ENCODE results near the gene NRP1. TPM values are rescaled to one million over a fixed set of nuclear protein-coding genes. Genes with fewer than 3 reads are reported as not detected.

Gene NRP1
- polyA plus RNA-seq, 2 of the 4 experiments (the other 2 are of a cell fraction), result 121 to 259 TPM

- FAIRE-seq (no peak), ATAC-seq (peak; percentile 72 to 76), DNase-seq (ENCODE audit: low read depth in 1 of 2, low spot score in 1 of 2) (peak; percentile 46 to 81)
- Histone ChIP-seq H3K4me2 (peak overlapping the region; percentile 44), H3K4me1 (peaks cover 72% of the 10 kb centered on the region), H3K27ac (peak overlapping the region; percentile 84 to 95), H3K4me3 (no peak overlapping the region), H3K9me3 (no peaks in the 10 kb centered on the region)
- CTCF ChIA-PET, result interaction anchor here (0.6 to 10.8 kb wide), 10 partner anchors 10 to 750 kb away, joined by 3 to 82 read pairs (median 4); no protein-coding TSS in a partner anchor
- TF ChIP-seq EP300 (IDR thresholded peaks at IDR 0.05) (peak in 1 of 2 experiments; percentile 82; a peak in 3 of 5 replicates), GATA3 (IDR thresholded peaks at IDR 0.05; ENCODE audit: borderline replicate concordance) (peak; percentile 81; the same call in 1 of the 2 replicates), MAFK (IDR thresholded peaks at IDR 0.05; ENCODE audit: partially characterized antibody) (peak; percentile 88), RARB (CRISPR knock-in tag; IDR thresholded peaks at IDR 0.05) (peak; percentile 73), MAX (IDR thresholded peaks at IDR 0.05) (peak; percentile 58; the same call in 1 of the 2 replicates), CEBPB (IDR thresholded peaks at IDR 0.05) (peak in 1 of 2 experiments; percentile 71; a peak in 1 of 4 replicates), JUN (IDR thresholded peaks at IDR 0.05) (peak; percentile 43 to 74; a peak in 2 of 5 replicates), JUNB (IDR thresholded peaks at IDR 0.05) (peak; percentile 67), RAD21 (conservative IDR thresholded peaks at IDR 0.05 in 1 of 2, IDR thresholded peaks at IDR 0.05 in 1 of 2) (no peak; a peak in 1 of 5 replicates), FOSL2 (IDR thresholded peaks at IDR 0.05) (no peak; the same call in 1 of the 2 replicates), FOSL2 (CRISPR knock-in tag; IDR thresholded peaks at IDR 0.05) (peak; percentile 50), BCL3 (IDR thresholded peaks at IDR 0.05) (no peak)
- POLR2A ChIA-PET, result interaction anchor here (1.0 to 1.3 kb wide), 3 partner anchors 63 to 149 kb away, joined by 3 to 4 read pairs (median 3); no protein-coding TSS in a partner anchor
- 39% methylated on average over 10 of the region's 10 CpGs for WGBS (ENCODE audit: missing lambda C conversion rate)
Measured at GRCh38 chr10:33129141-33129995, 205.1 kb downstream of the NRP1 start.

- no peak overlapping the region for H3K4me3 ChIP-seq
- H3K27ac ChIP-seq, result peak overlapping the region; percentile 51 to 95; a peak in 5 of 6 replicates
- 67% methylated on average over 9 of the region's 9 CpGs for WGBS (ENCODE audit: missing lambda C conversion rate)
- ChIA-PET POLR2A (no interaction called here), CTCF (interaction anchor here (1.1 to 2.9 kb wide), 2 partner anchors 12 to 61 kb away, joined by 3 to 17 read pairs; no protein-coding TSS in a partner anchor)
- ATAC-seq, result no peak
- no peak for DNase-seq (ENCODE audit: low read depth in 1 of 2, low spot score in 1 of 2)
- no peak overlapping the region for H3K4me2 ChIP-seq
- no peaks in the 10 kb centered on the region for H3K9me3 ChIP-seq
- no peak for FAIRE-seq
- H3K4me1 ChIP-seq, result peaks cover 57% of the 10 kb centered on the region
- no peak for TF ChIP-seq JUN (IDR thresholded peaks at IDR 0.05)
- no peak for TF ChIP-seq ESRRA (IDR thresholded peaks at IDR 0.05; ENCODE audit: borderline replicate concordance, low read length)
- TF ChIP-seq RNF2 (IDR thresholded peaks at IDR 0.05; ENCODE audit: borderline replicate concordance, low read depth), result no peak
- no peak for TF ChIP-seq GATA3 (IDR thresholded peaks at IDR 0.05; ENCODE audit: borderline replicate concordance)
- TF ChIP-seq CHD4 (IDR thresholded peaks at IDR 0.05; ENCODE audit: borderline replicate concordance), result no peak
- no peak for TF ChIP-seq MYC (IDR thresholded peaks at IDR 0.05; ENCODE audit: borderline replicate concordance, low read length)
- TF ChIP-seq JUNB (IDR thresholded peaks at IDR 0.05), result no peak
- TF ChIP-seq EP300 (IDR thresholded peaks at IDR 0.05), result no peak
- no peak for TF ChIP-seq HOXA7 (CRISPR knock-in tag; IDR thresholded peaks at IDR 0.05)
- TF ChIP-seq RCOR1 (IDR thresholded peaks at IDR 0.05; ENCODE audit: low read depth, low read length), result no peak
- TF ChIP-seq ZSCAN20 (CRISPR knock-in tag; IDR thresholded peaks at IDR 0.05), result no peak
- TF ChIP-seq HEYL (CRISPR knock-in tag; IDR thresholded peaks at IDR 0.05), result no peak
- no peak for TF ChIP-seq RAD21 (conservative IDR thresholded peaks at IDR 0.05 in 1 of 2, IDR thresholded peaks at IDR 0.05 in 1 of 2)
Measured at GRCh38 chr10:33127622-33128021, 206.8 kb downstream of the NRP1 start.

Small RNA genes lying within 50 kb of the gene (small RNA-seq; reads per million reads assigned to genes)
- gene AL353600.1 (0 reads per million in 6 experiments), gene RN7SL398P (0 reads per million in 6 experiments)
